ENCODE results near the gene UGT1A7.

UGT1A7 gene

DNA sequence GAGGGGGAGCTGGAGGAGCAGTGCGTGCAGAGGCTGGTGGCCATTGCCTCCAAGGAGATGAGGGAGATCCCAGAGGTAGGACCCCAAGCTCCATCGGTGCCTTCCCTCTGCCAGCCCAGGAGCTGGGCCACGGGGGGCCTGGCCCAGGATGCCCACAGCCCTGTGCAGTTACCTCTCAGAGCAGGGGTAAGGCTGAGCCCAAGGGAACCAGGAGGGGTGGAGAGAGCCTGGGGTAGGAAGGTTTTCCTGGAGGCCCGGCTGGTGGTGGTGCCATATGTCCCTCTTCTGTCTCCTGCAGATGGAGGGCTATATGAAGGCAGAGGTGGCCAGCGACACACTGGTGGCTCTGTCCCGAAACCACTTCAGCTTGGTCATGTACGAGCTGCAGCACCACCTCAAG is 107.9 kb downstream of the UGT1A7 start:
- H3K9me3 ChIP-seq (ENCODE audit: insufficient read depth, low read length) = no peaks in the 10 kb centered on the region

DNA sequence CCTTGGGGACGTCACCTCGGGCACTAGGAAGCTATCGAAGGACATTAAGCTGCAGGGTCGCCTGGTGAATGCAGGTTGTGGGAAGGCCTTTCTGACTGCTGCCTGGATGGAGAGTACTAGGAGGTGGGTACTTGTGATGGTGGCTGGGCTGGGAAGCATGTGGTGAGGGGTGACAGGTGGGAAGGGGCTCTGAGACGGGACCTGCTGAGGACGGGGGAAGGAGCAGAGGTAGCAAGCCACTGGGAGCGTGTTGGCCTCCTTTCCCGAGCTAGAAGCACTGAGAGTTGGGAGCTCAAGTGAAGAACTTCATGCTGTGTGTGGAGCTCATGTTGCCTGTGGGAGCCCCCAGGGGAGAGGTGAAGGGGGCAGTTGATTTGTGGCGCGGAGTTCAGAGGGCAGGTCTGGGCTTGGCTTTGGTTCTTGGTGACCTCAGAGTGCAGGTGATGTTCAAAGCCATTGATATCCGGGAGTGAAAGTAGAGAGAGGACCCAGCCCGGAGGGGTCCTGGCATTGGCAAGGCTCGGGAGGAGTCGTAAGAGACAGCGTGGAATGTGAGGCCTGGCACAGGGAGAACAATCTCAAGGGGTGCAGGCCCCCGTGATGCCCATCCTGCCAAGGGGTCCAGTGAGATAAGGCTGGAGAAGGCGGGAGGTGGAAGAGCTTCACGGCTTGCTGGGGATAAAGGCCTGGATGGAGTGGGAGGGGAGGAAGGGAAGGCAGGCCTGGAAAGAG is 109.6 kb downstream of the UGT1A7 start:
- no peak overlapping the region for H3K9ac ChIP-seq (ENCODE audit: low read length)
- no peaks in the 10 kb centered on the region for H3K9me2 ChIP-seq (replicated peaks; ENCODE audit: insufficient read depth, low read length)
- H2AFZ ChIP-seq (ENCODE audit: low read depth, low read length, severe bottlenecking) = no peak overlapping the region
- H3K36me3 ChIP-seq (ENCODE audit: low read length) = no peaks in the 10 kb centered on the region
- H3K4me3 ChIP-seq (ENCODE audit: insufficient read depth, low read length, poor library complexity, severe bottlenecking) = no peak overlapping the region
- no peaks in the 10 kb centered on the region for H3K9me3 ChIP-seq (ENCODE audit: insufficient read depth, low read length)
- H3K79me2 ChIP-seq (ENCODE audit: insufficient read depth, low read length) = no peaks in the 10 kb centered on the region
- H3K27ac ChIP-seq (ENCODE audit: low read depth, low read length) = no peak overlapping the region
- no peaks in the 10 kb centered on the region for H4K20me1 ChIP-seq (ENCODE audit: low read depth, low read length)
- no peaks in the 10 kb centered on the region for H3F3A ChIP-seq (ENCODE audit: insufficient read depth)
- no peak for TF ChIP-seq EZH2phosphoT487 (conservative IDR thresholded peaks at IDR 0.05; ENCODE audit: low read length)
- TF ChIP-seq, protein P1, sequence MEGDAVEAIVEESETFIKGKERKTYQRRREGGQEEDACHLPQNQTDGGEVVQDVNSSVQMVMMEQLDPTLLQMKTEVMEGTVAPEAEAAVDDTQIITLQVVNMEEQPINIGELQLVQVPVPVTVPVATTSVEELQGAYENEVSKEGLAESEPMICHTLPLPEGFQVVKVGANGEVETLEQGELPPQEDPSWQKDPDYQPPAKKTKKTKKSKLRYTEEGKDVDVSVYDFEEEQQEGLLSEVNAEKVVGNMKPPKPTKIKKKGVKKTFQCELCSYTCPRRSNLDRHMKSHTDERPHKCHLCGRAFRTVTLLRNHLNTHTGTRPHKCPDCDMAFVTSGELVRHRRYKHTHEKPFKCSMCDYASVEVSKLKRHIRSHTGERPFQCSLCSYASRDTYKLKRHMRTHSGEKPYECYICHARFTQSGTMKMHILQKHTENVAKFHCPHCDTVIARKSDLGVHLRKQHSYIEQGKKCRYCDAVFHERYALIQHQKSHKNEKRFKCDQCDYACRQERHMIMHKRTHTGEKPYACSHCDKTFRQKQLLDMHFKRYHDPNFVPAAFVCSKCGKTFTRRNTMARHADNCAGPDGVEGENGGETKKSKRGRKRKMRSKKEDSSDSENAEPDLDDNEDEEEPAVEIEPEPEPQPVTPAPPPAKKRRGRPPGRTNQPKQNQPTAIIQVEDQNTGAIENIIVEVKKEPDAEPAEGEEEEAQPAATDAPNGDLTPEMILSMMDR (IDR thresholded peaks at IDR 0.05; ENCODE audit: insufficient read depth, low read length, poor library complexity, severe bottlenecking) = no peak
- H3K27me3 ChIP-seq (ENCODE audit: low read length) = no peaks in the 10 kb centered on the region
- no peak overlapping the region for H3K4me2 ChIP-seq (ENCODE audit: low read depth, low read length, poor library complexity, severe bottlenecking)

More for the DNA sequence above, 107.9 kb downstream of the UGT1A7 start:
- H3K9me2 ChIP-seq (replicated peaks; ENCODE audit: insufficient read depth, low read length) = no peaks in the 10 kb centered on the region
- no peak overlapping the region for H3K9ac ChIP-seq (ENCODE audit: low read length)
- no peak overlapping the region for H3K27ac ChIP-seq (ENCODE audit: low read depth, low read length)
- H3K36me3 ChIP-seq (ENCODE audit: low read length) = no peaks in the 10 kb centered on the region
- H3K27me3 ChIP-seq (ENCODE audit: low read length) = no peaks in the 10 kb centered on the region
- H4K20me1 ChIP-seq (ENCODE audit: low read depth, low read length) = no peaks in the 10 kb centered on the region
- no peak overlapping the region for H3K4me2 ChIP-seq (ENCODE audit: low read depth, low read length, poor library complexity, severe bottlenecking)
- H2AFZ ChIP-seq (ENCODE audit: low read depth, low read length, severe bottlenecking) = no peak overlapping the region
- H3F3A ChIP-seq (ENCODE audit: insufficient read depth) = no peaks in the 10 kb centered on the region
- no peak overlapping the region for H3K4me3 ChIP-seq (ENCODE audit: insufficient read depth, low read length, poor library complexity, severe bottlenecking)
- TF ChIP-seq, protein P1 (IDR thresholded peaks at IDR 0.05; ENCODE audit: insufficient read depth, low read length, poor library complexity, severe bottlenecking) = no peak
- no peak for TF ChIP-seq EZH2phosphoT487 (conservative IDR thresholded peaks at IDR 0.05; ENCODE audit: low read length)
- H3K79me2 ChIP-seq (ENCODE audit: insufficient read depth, low read length) = no peaks in the 10 kb centered on the region

GRCh38 chr2:233791883-233792329 is 110.2 kb downstream of the UGT1A7 start:
- Histone ChIP-seq H3K36me3 (ENCODE audit: low read length) (no peaks in the 10 kb centered on the region), H3F3A (ENCODE audit: insufficient read depth) (no peaks in the 10 kb centered on the region), H3K9me2 (replicated peaks; ENCODE audit: insufficient read depth, low read length) (no peaks in the 10 kb centered on the region), H3K4me3 (ENCODE audit: insufficient read depth, low read length, poor library complexity, severe bottlenecking) (no peak overlapping the region), H3K27ac (ENCODE audit: low read depth, low read length) (no peak overlapping the region), H3K9me3 (ENCODE audit: insufficient read depth, low read length) (no peaks in the 10 kb centered on the region), H3K4me2 (ENCODE audit: low read depth, low read length, poor library complexity, severe bottlenecking) (no peak overlapping the region), H3K79me2 (ENCODE audit: insufficient read depth, low read length) (no peaks in the 10 kb centered on the region), H3K27me3 (ENCODE audit: low read length) (no peaks in the 10 kb centered on the region), H2AFZ (ENCODE audit: low read depth, low read length, severe bottlenecking) (no peak overlapping the region), H4K20me1 (ENCODE audit: low read depth, low read length) (no peaks in the 10 kb centered on the region), H3K9ac (ENCODE audit: low read length) (no peak overlapping the region)
- no peak for TF ChIP-seq EZH2phosphoT487 (conservative IDR thresholded peaks at IDR 0.05; ENCODE audit: low read length)
- TF ChIP-seq, protein P1 (IDR thresholded peaks at IDR 0.05; ENCODE audit: insufficient read depth, low read length, poor library complexity, severe bottlenecking) = no peak
